Keratinocyte (primary cell): Measurements from ENCODE around the gene ANKZF1. TPM values are rescaled to one million over a fixed set of nuclear protein-coding genes. Genes with fewer than 3 reads are reported as not detected.

ENCODE experiments used
- DNase-seq: peaks from one replicate; pipeline ENCODE4 v3.0.0-alpha.2; 2011; ENCODE audit warnings: low read depth, missing footprints, low spot score
- FAIRE-seq: peaks from 2 replicates; lab custom pipeline; 2011; peaks lifted over from hg19 to GRCh38; lab: Jason Lieb, UNC
- H2AFZ ChIP-seq: 2 replicates; pipeline ENCODE4 v1.6.0; 2012; ENCODE audit warnings: low read length, control low read depth, inconsistent platforms; ENCODE audit not compliant: control insufficient read depth
- H3K27ac ChIP-seq: 2 replicates; pipeline ENCODE4 v1.5.1; 2011; ENCODE audit warnings: low read length; ENCODE audit not compliant: control insufficient read depth, insufficient read depth
- H3K27me3 ChIP-seq: 3 replicates; pipeline ENCODE4 v1.6.0; 2011; ENCODE audit warnings: low read length; ENCODE audit not compliant: control insufficient read depth, insufficient read depth; ENCODE audit errors: extremely low read depth
- H3K36me3 ChIP-seq, 2 experiments: 2 replicates in 1 of 2; 3 replicates in 1 of 2; pipeline ENCODE4 v1.5.1; 2011; ENCODE audit warnings: low read length in 2 of 2, mild to moderate bottlenecking in 1 of 2; ENCODE audit not compliant: control insufficient read depth in 2 of 2, insufficient read depth in 2 of 2; ENCODE audit errors: extremely low read depth in 1 of 2
- H3K4me1 ChIP-seq: 3 replicates; pipeline ENCODE4 v1.5.1; 2011; ENCODE audit warnings: low read length; ENCODE audit not compliant: control insufficient read depth, insufficient read depth; ENCODE audit errors: extremely low read depth
- H3K4me2 ChIP-seq: 3 replicates; pipeline ENCODE4 v1.6.0; 2011; ENCODE audit warnings: low read depth, low read length; ENCODE audit not compliant: control insufficient read depth, insufficient read depth; ENCODE audit errors: extremely low read depth
- H3K4me3 ChIP-seq, 3 experiments: fragments of 200-600 bp in 1 of 3; sonication (generic) in 1 of 3; 2 replicates in 2 of 3; 3 replicates in 1 of 3; pipeline ENCODE4 v1.5.1; 2011 to 2016; ENCODE audit warnings: low read length in 3 of 3, mild to moderate bottlenecking in 3 of 3, control low read depth in 2 of 3, inconsistent platforms in 1 of 3, low read depth in 1 of 3, mixed read lengths in 1 of 3, mixed run types in 1 of 3, moderate library complexity in 1 of 3; ENCODE audit not compliant: control insufficient read depth in 2 of 3, insufficient read depth in 2 of 3; ENCODE audit errors: extremely low read depth in 1 of 3
- H3K79me2 ChIP-seq: 2 replicates; pipeline ENCODE4 v1.6.0; 2012; ENCODE audit warnings: low read length; ENCODE audit not compliant: control insufficient read depth, insufficient read depth
- H3K9ac ChIP-seq: 3 replicates; pipeline ENCODE4 v1.6.0; 2011; ENCODE audit warnings: low read length; ENCODE audit not compliant: control insufficient read depth, insufficient read depth; ENCODE audit errors: extremely low read depth
- H3K9me1 ChIP-seq: 3 replicates; pipeline ENCODE4 v1.6.0; 2011; ENCODE audit warnings: low read length; ENCODE audit not compliant: control insufficient read depth, insufficient read depth; ENCODE audit errors: extremely low read depth
- H3K9me3 ChIP-seq: 2 replicates; pipeline ENCODE4 v1.5.1; 2012; ENCODE audit warnings: low read depth, low read length; ENCODE audit not compliant: control insufficient read depth
- H4K20me1 ChIP-seq: 3 replicates; pipeline ENCODE4 v1.6.0; 2011; ENCODE audit warnings: low read length; ENCODE audit not compliant: control insufficient read depth, insufficient read depth; ENCODE audit errors: extremely low read depth
- EZH2 ChIP-seq: IDR thresholded peaks from one replicate; pipeline ENCODE4 v1.6.1; 2012; ENCODE audit warnings: inconsistent platforms, mild to moderate bottlenecking, low read length, moderate library complexity
- dilution Hi-C: fragments of 300-500 bp; cut with MboI; formaldehyde crosslinking; loops from one replicate; pipeline ENCODE4 v1.7.0; 2020; ENCODE audit warnings: low sequenced_read_pairs; ENCODE audit not compliant: extremely low pct_ligation_motif_present
- polyA plus RNA-seq, 5 experiments: library from polyadenylated mRNA; depleted of rRNA in 3 of 5; stranded (reverse) in 3 of 5; stranded (forward) in 1 of 5; unstranded in 1 of 5; fragments of >200 nt; gene quantifications; 1 replicate in 1 of 5; 2 replicates in 3 of 5; 3 replicates in 1 of 5; pipeline versions ENCODE4 v1.2.1 to v1.2.3, GENCODE V29; 2011 to 2012; ENCODE audit warnings: missing spikeins in 2 of 5, low read depth in 1 of 5, low replicate concordance in 1 of 5
- TF ChIP-seq, protein P1 (sequence below), 3 experiments: IDR thresholded peaks in 1 of 3; conservative IDR thresholded peaks in 1 of 3; optimal IDR thresholded peaks in 1 of 3; 2 replicates in 2 of 3; 3 replicates in 1 of 3; pipeline versions ENCODE3 to v1.5.1; 2011; ENCODE audit warnings: low read length in 3 of 3, mild to moderate bottlenecking in 3 of 3, moderate library complexity in 2 of 3, control low read depth in 1 of 3, inconsistent platforms in 1 of 3; ENCODE audit not compliant: insufficient read depth in 2 of 3; ENCODE audit errors: extremely low read depth in 1 of 3

ANKZF1 gene
- polyA plus RNA-seq, 1 donor (not counting 4 experiments of a cell fraction or from before 2014, with no cell fraction given), result 35.1 TPM

DNA sequence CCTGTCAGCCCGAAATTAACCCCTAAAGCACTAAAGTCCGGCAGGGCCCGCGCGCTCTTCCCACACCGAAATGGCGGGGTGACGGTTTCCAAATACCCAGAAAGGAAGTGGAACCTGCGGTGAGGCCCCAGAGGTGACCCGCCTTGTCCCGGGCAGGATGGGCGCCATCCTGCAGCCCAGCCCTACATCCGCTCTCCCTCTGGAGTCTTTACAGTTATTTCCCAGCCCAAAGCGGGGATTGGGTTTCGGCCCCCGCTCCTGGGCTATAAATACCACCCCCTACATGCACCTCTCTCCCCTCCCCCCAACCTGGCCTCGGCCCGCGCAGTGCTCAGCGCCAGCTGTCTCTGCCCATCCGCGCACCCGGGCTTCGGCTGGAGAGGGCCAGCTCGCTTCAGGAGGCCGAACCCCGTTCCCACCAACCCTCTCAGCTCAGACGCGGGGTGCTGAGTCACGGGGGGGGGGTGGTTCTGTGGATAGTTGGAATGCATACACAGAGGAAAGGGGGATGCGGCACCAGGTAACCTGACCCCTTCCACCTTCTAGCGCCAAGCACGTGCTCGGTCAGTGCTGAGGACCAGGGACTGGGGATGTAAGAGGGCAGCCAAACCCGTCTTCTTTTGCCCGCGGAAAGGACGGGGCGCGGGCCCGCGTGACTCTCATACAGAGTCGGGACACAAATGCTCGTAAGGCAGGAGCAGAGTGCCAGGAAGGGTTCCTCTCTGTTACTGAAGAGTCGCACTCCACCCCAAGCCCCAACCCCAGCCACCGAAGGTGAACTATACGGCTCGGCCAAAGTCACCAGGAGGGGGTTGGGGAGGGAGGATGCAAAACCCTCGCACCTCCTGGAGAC, 23.5 kb downstream of the ANKZF1 start, which contains the start of gene TUBA4B:
Gene TUBA4B (plus strand): TSS at position 344 of the 853 bp plus-strand sequence. CDS start 165 bp downstream, at position 509.
- dilution Hi-C loops, result no loop called here
- no peak for TF ChIP-seq EZH2
- TF ChIP-seq, protein P1, sequence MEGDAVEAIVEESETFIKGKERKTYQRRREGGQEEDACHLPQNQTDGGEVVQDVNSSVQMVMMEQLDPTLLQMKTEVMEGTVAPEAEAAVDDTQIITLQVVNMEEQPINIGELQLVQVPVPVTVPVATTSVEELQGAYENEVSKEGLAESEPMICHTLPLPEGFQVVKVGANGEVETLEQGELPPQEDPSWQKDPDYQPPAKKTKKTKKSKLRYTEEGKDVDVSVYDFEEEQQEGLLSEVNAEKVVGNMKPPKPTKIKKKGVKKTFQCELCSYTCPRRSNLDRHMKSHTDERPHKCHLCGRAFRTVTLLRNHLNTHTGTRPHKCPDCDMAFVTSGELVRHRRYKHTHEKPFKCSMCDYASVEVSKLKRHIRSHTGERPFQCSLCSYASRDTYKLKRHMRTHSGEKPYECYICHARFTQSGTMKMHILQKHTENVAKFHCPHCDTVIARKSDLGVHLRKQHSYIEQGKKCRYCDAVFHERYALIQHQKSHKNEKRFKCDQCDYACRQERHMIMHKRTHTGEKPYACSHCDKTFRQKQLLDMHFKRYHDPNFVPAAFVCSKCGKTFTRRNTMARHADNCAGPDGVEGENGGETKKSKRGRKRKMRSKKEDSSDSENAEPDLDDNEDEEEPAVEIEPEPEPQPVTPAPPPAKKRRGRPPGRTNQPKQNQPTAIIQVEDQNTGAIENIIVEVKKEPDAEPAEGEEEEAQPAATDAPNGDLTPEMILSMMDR (optimal IDR thresholded peaks at IDR 0.05 in 1 of 3, IDR thresholded peaks at IDR 0.05 in 1 of 3, conservative IDR thresholded peaks at IDR 0.05 in 1 of 3; ENCODE audit: extremely low read depth in 1 of 3, insufficient read depth in 2 of 3, low read length in 3 of 3), result no peak
- Histone ChIP-seq H3K4me3 (peak within 1 kb of the TSS; percentile 74 to 92 (median 90)), H3K4me1 (peaks cover 47% of the 10 kb centered on the region), H4K20me1 (peaks cover 5% of the 10 kb centered on the region), H3K27me3 (peaks cover 4% of the 10 kb centered on the region), H3K9me3 (no peaks in the 10 kb centered on the region), H3K27ac (peak within 1 kb of the TSS; percentile 85), H2AFZ (peak within 1 kb of the TSS; percentile 92), H3K36me3 (peaks cover 22 to 27% of the 10 kb centered on the region in 2 experiments), H3K79me2 (peaks cover 36% of the 10 kb centered on the region), H3K9ac (peak within 1 kb of the TSS; percentile 93), H3K9me1 (no peaks in the 10 kb centered on the region), H3K4me2 (peak within 1 kb of the TSS; percentile 95)
- FAIRE-seq, result no peak
- DNase-seq, result no peak

DNA sequence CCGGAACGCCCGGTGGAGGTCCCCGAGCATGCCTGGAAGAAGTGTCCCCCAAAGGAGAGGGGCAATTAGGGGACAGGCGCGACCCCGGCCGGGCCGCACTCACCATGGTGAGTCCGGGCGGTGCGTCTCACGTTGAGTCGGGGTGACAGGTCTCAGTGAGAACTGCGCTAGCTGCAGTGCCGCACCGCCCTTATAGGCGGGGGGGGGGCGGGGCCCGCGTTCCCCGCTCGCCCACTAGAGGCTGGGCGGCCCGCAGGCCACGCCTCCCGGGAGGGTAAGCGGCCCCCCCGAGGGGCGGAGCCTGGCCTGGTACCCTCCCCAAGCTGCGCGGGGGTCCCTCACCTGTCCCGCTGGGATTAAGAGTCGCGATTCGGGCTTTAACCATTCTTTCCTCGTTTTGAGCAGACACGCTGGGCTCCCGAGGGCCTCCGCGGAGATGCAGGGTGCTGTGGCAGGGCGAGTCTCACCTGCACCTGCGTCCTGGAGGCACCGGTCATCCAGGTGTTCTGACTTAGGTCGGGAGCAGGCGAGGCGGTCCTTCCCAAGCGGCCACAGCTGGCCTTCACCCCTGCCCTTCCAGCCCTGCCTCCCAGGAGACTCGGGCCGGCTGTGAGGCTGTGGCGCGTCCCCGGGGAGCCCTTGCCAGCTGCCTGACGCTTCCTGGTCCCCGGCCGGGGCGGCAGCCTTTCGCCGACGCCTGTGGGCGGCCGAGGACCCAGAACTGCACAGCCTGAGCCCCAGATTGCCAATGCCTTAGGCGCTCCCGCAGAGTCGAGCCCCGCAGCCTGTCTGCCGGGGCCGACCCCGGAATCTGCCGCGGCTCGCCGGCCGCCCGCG, 24.4 kb downstream of the ANKZF1 start, which contains the start of gene TUBA4A:
Gene TUBA4A (minus strand): TSS at position 166 of the 837 bp plus-strand sequence. CDS start 60 bp downstream, at position 106.
- dilution Hi-C loops, result no loop called here
- Histone ChIP-seq H3K9ac (peak within 1 kb of the TSS; percentile 93), H3K9me3 (no peaks in the 10 kb centered on the region), H3K9me1 (no peaks in the 10 kb centered on the region), H3K79me2 (peaks cover 34% of the 10 kb centered on the region), H3K4me1 (peaks cover 38% of the 10 kb centered on the region), H3K36me3 (peaks cover 18 to 24% of the 10 kb centered on the region in 2 experiments), H2AFZ (peak within 1 kb of the TSS; percentile 92), H3K27me3 (peaks cover 4% of the 10 kb centered on the region), H3K4me3 (peak within 1 kb of the TSS; percentile 74 to 92 (median 90)), H4K20me1 (peaks cover 5% of the 10 kb centered on the region), H3K27ac (peak within 1 kb of the TSS; percentile 85), H3K4me2 (peak within 1 kb of the TSS; percentile 95)
- DNase-seq (no peak), FAIRE-seq (no peak)
- TF ChIP-seq, protein P1 (optimal IDR thresholded peaks at IDR 0.05 in 1 of 3, IDR thresholded peaks at IDR 0.05 in 1 of 3, conservative IDR thresholded peaks at IDR 0.05 in 1 of 3; ENCODE audit: extremely low read depth in 1 of 3, insufficient read depth in 2 of 3, low read length in 3 of 3), result peak in 1 of 3 experiments; percentile 20
- peak; percentile 27 for TF ChIP-seq EZH2
